Choroid plexus epithelial cell (primary cell): ENCODE measurements around the gene GPR179.

Experiments used
- DNase-seq: peaks from one replicate; pipeline ENCODE4 v3.0.0-alpha.2; 2010; ENCODE audit warnings: low read depth
- H3K4me3 ChIP-seq: 2 replicates; pipeline ENCODE4 v1.5.1; 2011; ENCODE audit warnings: low read depth, mild to moderate bottlenecking, control low read depth, low read length, moderate library complexity
- CTCF ChIP-seq: conservative IDR thresholded peaks from 2 replicates; pipeline ENCODE4 v1.5.1; 2011; ENCODE audit warnings: low read depth, mild to moderate bottlenecking, control low read depth, inconsistent platforms, low read length, moderate library complexity

GPR179 gene

GRCh38 chr17:38344420-38344745 is 627 bp upstream of the GPR179 start:
- TF ChIP-seq CTCF: no peak
- no peak for DNase-seq
- H3K4me3 ChIP-seq: no peak overlapping the region

- H3K4me3 ChIP-seq: no peak overlapping the region
- no peak for DNase-seq
- no peak for TF ChIP-seq CTCF
Measured at GRCh38 chr17:38342886-38343607, 709 bp downstream of the GPR179 start.

- no peak overlapping the region for H3K4me3 ChIP-seq
- peak; percentile 38 for DNase-seq
- no peak for TF ChIP-seq CTCF
Measured at GRCh38 chr17:38341035-38341721, 2.6 kb downstream of the GPR179 start.

- no peak overlapping the region for H3K4me3 ChIP-seq
- DNase-seq: no peak
- TF ChIP-seq CTCF: no peak
Measured at GRCh38 chr17:38339891-38340290, 3.9 kb downstream of the GPR179 start.

GRCh38 chr17:38338535-38338934 is 5.2 kb downstream of the GPR179 start:
- H3K4me3 ChIP-seq: no peak overlapping the region
- no peak for TF ChIP-seq CTCF
- no peak for DNase-seq

GRCh38 chr17:38338053-38338452 is 5.7 kb downstream of the GPR179 start:
- no peak overlapping the region for H3K4me3 ChIP-seq
- DNase-seq: no peak
- no peak for TF ChIP-seq CTCF

- no peak for DNase-seq
- no peak overlapping the region for H3K4me3 ChIP-seq
- TF ChIP-seq CTCF: no peak
Measured at GRCh38 chr17:38336838-38337237, 6.9 kb downstream of the GPR179 start.
